Measurements from ENCODE around the gene COMT. TPM values are rescaled to one million over a fixed set of nuclear protein-coding genes. Genes with fewer than 3 reads are reported as not detected.

The COMT gene
- total RNA-seq, 4 donors from 2014 or later = 166 to 214 (median 180) TPM

DNA sequence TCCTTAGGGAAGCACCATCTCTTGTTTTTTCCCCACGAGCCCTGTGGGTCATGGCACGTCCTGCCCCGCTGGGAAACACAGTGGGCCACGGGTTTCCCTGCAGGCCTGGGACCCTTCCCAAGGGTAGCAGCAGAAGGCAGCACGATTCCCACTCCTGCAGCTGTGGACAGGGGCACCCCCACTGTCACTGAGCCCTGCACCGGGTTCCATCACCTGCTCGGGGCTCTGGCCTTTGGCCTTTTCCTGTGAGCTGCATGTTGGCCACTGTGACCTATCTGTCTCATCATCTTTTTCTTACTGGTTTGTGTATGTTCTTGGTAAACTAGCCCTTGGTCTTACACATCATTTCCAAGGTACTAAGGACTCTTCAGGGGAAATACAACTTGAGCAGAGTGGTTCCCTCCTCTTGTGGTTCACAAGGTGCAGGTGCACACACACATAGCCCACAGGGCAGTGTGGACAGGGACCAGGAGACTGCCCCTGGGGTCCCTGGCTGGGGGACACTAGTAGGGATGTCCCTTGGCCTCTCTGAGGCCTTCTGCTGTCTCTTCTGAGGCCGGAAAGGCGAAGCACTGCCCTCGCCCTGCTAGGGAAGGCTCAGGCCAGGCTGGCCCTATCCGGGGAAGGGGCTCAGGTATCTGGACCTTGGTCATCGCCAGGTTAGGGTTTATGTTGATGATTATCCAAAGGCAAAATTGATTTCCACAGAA lies 19.1 kb downstream of the COMT start:
- TF ChIP-seq, protein P1, sequence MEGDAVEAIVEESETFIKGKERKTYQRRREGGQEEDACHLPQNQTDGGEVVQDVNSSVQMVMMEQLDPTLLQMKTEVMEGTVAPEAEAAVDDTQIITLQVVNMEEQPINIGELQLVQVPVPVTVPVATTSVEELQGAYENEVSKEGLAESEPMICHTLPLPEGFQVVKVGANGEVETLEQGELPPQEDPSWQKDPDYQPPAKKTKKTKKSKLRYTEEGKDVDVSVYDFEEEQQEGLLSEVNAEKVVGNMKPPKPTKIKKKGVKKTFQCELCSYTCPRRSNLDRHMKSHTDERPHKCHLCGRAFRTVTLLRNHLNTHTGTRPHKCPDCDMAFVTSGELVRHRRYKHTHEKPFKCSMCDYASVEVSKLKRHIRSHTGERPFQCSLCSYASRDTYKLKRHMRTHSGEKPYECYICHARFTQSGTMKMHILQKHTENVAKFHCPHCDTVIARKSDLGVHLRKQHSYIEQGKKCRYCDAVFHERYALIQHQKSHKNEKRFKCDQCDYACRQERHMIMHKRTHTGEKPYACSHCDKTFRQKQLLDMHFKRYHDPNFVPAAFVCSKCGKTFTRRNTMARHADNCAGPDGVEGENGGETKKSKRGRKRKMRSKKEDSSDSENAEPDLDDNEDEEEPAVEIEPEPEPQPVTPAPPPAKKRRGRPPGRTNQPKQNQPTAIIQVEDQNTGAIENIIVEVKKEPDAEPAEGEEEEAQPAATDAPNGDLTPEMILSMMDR (IDR thresholded peaks at IDR 0.05) = no peak
- DNase-seq (ENCODE audit: low spot score) (no peak), ATAC-seq (ENCODE audit: low FRiP score) (no peak)

DNA sequence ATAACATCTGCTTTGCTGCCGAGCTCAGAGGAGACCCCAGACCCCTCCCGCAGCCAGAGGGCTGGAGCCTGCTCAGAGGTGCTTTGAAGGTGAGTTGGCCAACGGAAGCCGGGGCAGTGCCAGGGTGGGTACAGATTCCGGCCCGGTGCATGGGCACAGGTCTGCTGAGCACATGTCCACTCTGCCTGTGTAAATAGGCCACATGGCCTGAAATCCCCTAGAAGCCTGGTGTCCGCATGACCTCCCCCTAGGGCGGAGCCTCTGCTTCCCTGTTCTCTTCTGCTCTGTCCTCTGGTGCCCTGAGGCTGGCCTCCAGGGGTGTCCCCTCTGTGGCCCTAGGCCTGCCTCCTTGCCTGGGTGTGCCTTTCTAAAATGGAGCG lies 19.6 kb downstream of the COMT start:
- DNase-seq (ENCODE audit: low spot score) (no peak), ATAC-seq (ENCODE audit: low FRiP score) (no peak)
- TF ChIP-seq, protein P1 (IDR thresholded peaks at IDR 0.05) = no peak

DNA sequence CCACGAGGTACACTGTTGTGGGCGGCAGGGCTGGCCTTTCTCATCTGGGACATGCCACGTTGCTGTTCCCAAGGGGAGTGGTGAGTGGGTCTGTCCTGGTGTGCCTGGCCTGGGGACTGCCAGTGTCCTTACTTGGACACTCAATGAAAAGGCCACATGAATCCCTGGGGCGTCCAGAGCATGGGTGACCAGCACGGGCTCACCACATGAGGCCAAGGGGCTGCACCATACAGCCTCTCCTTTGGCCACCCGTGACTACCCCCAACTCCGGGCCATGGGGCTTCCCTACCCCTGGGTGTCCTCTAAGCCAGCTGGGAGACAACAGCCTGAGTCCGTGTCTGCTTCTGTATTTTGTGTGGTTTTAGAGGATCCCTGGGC lies 20.3 kb downstream of the COMT start:
- TF ChIP-seq, protein P1 (IDR thresholded peaks at IDR 0.05) = no peak
- DNase-seq (ENCODE audit: low spot score) (no peak), ATAC-seq (ENCODE audit: low FRiP score) (no peak)

DNA sequence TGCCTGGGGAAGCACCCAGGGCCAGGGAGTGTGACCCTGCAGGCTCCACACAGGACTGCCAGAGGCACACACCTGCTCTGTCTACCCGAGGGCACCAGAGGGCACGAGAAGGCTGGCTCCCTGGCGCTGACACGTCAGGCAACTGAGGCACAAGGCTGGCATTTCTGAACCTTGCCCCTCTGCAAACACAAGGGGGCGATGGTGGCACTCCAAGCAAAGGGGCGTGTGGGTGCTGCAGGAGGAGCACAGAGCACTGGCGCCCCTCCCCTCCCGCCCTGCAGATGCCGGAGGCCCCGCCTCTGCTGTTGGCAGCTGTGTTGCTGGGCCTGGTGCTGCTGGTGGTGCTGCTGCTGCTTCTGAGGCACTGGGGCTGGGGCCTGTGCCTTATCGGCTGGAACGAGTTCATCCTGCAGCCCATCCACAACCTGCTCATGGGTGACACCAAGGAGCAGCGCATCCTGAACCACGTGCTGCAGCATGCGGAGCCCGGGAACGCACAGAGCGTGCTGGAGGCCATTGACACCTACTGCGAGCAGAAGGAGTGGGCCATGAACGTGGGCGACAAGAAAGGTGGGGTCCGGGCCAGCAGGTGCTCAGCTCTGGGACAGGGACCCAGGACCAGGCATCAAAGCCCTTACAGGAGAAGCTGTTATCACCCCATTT lies 20.8 kb downstream of the COMT start:
- ATAC-seq (ENCODE audit: low FRiP score) (no peak), DNase-seq (ENCODE audit: low spot score) (no peak)
- TF ChIP-seq, protein P1 (IDR thresholded peaks at IDR 0.05) = no peak

DNA sequence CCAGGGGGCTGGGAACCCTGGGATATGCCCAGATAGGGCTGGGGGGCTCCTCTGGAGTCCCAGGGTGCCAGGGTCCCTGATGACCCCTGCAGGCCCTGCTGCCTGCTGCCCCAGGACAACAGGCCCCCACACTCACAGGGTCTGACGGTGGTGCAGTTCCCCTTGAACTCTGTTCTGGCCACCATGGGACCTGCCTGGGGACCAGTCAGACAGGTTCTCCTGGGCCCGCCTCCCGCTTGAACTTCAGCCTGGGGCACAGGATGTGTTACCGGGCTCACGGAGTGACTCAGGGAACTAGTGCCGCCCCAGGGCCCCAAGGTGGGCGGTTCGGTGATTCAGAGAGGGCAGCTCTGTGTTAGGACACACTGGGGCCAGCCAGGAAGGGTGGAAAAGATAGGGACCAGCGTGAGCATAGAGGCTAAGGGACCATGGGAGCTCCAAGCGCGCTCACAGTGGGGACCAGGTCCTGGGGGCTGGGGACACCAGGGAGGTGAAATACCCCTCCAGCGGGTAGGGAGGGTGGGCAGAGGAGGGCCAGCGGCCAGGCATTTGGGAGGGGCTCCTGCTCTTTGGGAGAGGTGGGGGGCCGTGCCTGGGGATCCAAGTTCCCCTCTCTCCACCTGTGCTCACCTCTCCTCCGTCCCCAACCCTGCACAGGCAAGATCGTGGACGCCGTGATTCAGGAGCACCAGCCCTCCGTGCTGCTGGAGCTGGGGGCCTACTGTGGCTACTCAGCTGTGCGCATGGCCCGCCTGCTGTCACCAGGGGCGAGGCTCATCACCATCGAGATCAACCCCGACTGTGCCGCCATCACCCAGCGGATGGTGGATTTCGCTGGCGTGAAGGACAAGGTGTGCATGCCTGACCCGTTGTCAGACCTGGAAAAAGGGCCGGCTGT lies 21.6 kb downstream of the COMT start:
- no peak for ATAC-seq (ENCODE audit: low FRiP score)
- no peak for DNase-seq (ENCODE audit: low spot score)

DNA sequence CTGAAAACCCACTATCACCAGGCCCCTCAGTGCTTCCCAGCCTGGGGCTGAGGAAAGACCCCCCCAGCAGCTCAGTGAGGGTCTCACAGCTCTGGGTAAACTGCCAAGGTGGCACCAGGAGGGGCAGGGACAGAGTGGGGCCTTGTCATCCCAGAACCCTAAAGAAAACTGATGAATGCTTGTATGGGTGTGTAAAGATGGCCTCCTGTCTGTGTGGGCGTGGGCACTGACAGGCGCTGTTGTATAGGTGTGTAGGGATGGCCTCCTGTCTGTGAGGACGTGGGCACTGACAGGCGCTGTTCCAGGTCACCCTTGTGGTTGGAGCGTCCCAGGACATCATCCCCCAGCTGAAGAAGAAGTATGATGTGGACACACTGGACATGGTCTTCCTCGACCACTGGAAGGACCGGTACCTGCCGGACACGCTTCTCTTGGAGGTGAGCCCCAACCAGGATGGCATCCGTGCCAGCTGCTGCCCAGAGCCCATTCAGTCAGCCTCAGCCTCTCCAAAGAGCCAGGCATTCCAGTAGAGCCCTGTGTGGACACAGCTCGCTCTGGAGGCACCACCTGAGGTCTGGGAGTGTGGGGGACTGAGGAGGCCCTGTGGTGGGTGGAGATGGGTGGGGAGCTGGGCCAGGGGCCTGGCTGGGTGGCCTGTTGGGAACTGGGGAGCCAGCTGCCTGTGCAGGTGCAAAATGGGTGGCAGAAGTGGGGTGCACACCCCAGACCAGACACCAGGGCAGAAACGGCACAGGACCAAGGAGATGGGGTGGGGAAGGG lies 22.5 kb downstream of the COMT start:
- no peak for ATAC-seq (ENCODE audit: low FRiP score)
- no peak for DNase-seq (ENCODE audit: low spot score)
- TF ChIP-seq, protein P1 (IDR thresholded peaks at IDR 0.05) = no peak

More for the DNA sequence above, 21.6 kb downstream of the COMT start:
- TF ChIP-seq, protein P1 (IDR thresholded peaks at IDR 0.05) = no peak
